CD4-positive, CD25-positive, alpha-beta regulatory T cell (primary cell): Measurements from ENCODE around the gene CRLF2. TPM values are rescaled to one million over a fixed set of nuclear protein-coding genes. Genes with fewer than 3 reads are reported as not detected.
"Not testable (repeated sequence)": the region's sequence is repeated elsewhere in the genome, so short reads cannot be mapped to it uniquely, and the experiment has no call there.

Experiments used
- ATAC-seq, 2 donors: fragments of 150-1000 bp; cut with Tn5 transposase; one replicate each; pipeline ENCODE4 v1.10.0; 2021; ENCODE audit warnings: low read depth in 2 of 2, moderate number of reproducible peaks in 2 of 2, moderate library complexity in 1 of 2
- DNase-seq, 3 donors: peaks; one replicate each; pipeline versions ENCODE4 v3.0.0 to v3.0.0-alpha.2; 2012 to 2022; ENCODE audit warnings: mixed read lengths in 1 of 3
- H3K27ac ChIP-seq: one replicate; pipeline ENCODE4 v1.7.0; 2013; ENCODE audit warnings: mild to moderate bottlenecking, low read length; ENCODE audit not compliant: insufficient read depth, poor library complexity, severe bottlenecking
- H3K27me3 ChIP-seq: one replicate; pipeline ENCODE4 v1.7.0; 2013; ENCODE audit warnings: low read length; ENCODE audit not compliant: control insufficient read depth, insufficient read depth
- H3K36me3 ChIP-seq: one replicate; pipeline ENCODE4 v1.7.0; 2013; ENCODE audit warnings: mild to moderate bottlenecking, low read length, moderate library complexity; ENCODE audit not compliant: control insufficient read depth, insufficient read depth
- H3K4me1 ChIP-seq: 2 replicates; pipeline ENCODE4 v1.7.0; 2013; ENCODE audit warnings: mild to moderate bottlenecking, low read length; ENCODE audit not compliant: insufficient read depth, control insufficient read depth, poor library complexity, severe bottlenecking
- H3K4me3 ChIP-seq: one replicate; pipeline ENCODE4 v1.7.0; 2013; ENCODE audit warnings: low read depth, mild to moderate bottlenecking, low read length, moderate library complexity
- H3K9me3 ChIP-seq, 2 experiments: 1 replicate in 1 of 2; 2 replicates in 1 of 2; pipeline ENCODE4 v1.7.0; 2013; ENCODE audit warnings: low read length in 2 of 2, mild to moderate bottlenecking in 1 of 2, moderate library complexity in 1 of 2; ENCODE audit not compliant: control insufficient read depth in 2 of 2
- H3K27ac Mint-ChIP-seq, 3 donors: one replicate each; pipeline ENCODE4 v1.8.0; 2020 to 2022; ENCODE audit warnings: mild to moderate bottlenecking in 3 of 3, mixed read lengths in 3 of 3, moderate library complexity in 2 of 3
- H3K27me3 Mint-ChIP-seq: one replicate; pipeline ENCODE4 v1.8.0; 2022; ENCODE audit warnings: mild to moderate bottlenecking, mixed read lengths
- H3K36me3 Mint-ChIP-seq: one replicate; pipeline ENCODE4 v1.8.0; 2020; ENCODE audit warnings: mixed read lengths
- H3K4me1 Mint-ChIP-seq, 4 donors: one replicate each; pipeline ENCODE4 v1.8.0; 2020 to 2022; ENCODE audit warnings: mixed read lengths in 4 of 4, mild to moderate bottlenecking in 1 of 4
- H3K4me3 Mint-ChIP-seq, 4 donors: one replicate each; pipeline ENCODE4 v1.8.0; 2020 to 2022; ENCODE audit warnings: mild to moderate bottlenecking in 4 of 4, mixed read lengths in 4 of 4, moderate library complexity in 3 of 4
- H3K9me3 Mint-ChIP-seq, 7 donors: one replicate each; pipeline ENCODE4 v1.8.0; 2020 to 2022; ENCODE audit warnings: mixed read lengths in 7 of 7, mild to moderate bottlenecking in 3 of 7, moderate library complexity in 2 of 7
- polyA plus RNA-seq, 4 donors: library from polyadenylated mRNA; unstranded; fragments of 300-500 nt; fragmentation: Illumina TruSeq; gene quantifications; one replicate each; pipeline ENCODE4 v1.2.3, GENCODE V29; 2021
- total RNA-seq: library from RNA; stranded (reverse); gene quantifications from one replicate; pipeline ENCODE4 v1.2.3, GENCODE V29; 2022

The CRLF2 gene
- total and polyA plus RNA-seq, 5 donors from 2014 or later: 1.2 to 1.4 TPM; not detected in 3

- H3K27me3 ChIP-seq: no peaks in the 10 kb centered on the region
- Mint-ChIP-seq H3K4me1 (peaks cover 0 to 9% (median 4%) of the 10 kb centered on the region in 4 donors), H3K9me3 (peaks cover 0 to 5% (median 0%) of the 10 kb centered on the region in 7 donors), H3K27ac (no peak overlapping the region), H3K4me3 (no peak overlapping the region), H3K27me3 (peaks cover 30% of the 10 kb centered on the region), H3K36me3 (no peaks in the 10 kb centered on the region)
- peaks cover 3% of the 10 kb centered on the region for H3K4me1 ChIP-seq
- ATAC-seq (no peak), DNase-seq (peak in 2 of 3 donors; percentile 33 to 38)
- no peaks in the 10 kb centered on the region for H3K36me3 ChIP-seq
- no peak overlapping the region for H3K27ac ChIP-seq
- H3K9me3 ChIP-seq: no peaks in the 10 kb centered on the region
- no peak overlapping the region for H3K4me3 ChIP-seq
Measured at GRCh38 chrX:1164322-1165288, 47.8 kb downstream of the CRLF2 start.

- no peak for ATAC-seq
- no peak for DNase-seq
Measured at GRCh38 chrX:1163231-1163630, 49.2 kb downstream of the CRLF2 start.

GRCh38 chrX:1162119-1162916, 50.1 kb downstream of the CRLF2 start:
- no peaks in the 10 kb centered on the region for H3K27me3 ChIP-seq
- Mint-ChIP-seq H3K27ac (peak overlapping the region in 1 of 3 donors; percentile 95), H3K36me3 (no peaks in the 10 kb centered on the region), H3K9me3 (peaks cover 0 to 5% (median 0%) of the 10 kb centered on the region in 7 donors), H3K4me3 (no peak overlapping the region), H3K27me3 (peaks cover 22% of the 10 kb centered on the region), H3K4me1 (peaks cover 0 to 7% (median 4%) of the 10 kb centered on the region in 4 donors)
- no peaks in the 10 kb centered on the region for H3K9me3 ChIP-seq
- ATAC-seq (no peak), DNase-seq (no peak)
- no peak overlapping the region for H3K4me3 ChIP-seq
- no peaks in the 10 kb centered on the region for H3K36me3 ChIP-seq
- no peak overlapping the region for H3K27ac ChIP-seq
- peaks cover 3% of the 10 kb centered on the region for H3K4me1 ChIP-seq

More at GRCh38 chrX:1163231-1163630, 49.2 kb downstream of the CRLF2 start:
- H3K36me3 ChIP-seq: no peaks in the 10 kb centered on the region
- Mint-ChIP-seq H3K4me1 (peaks cover 0 to 9% (median 5%) of the 10 kb centered on the region in 4 donors), H3K4me3 (no peak overlapping the region), H3K36me3 (no peaks in the 10 kb centered on the region), H3K9me3 (peaks cover 0 to 5% (median 0%) of the 10 kb centered on the region in 7 donors), H3K27me3 (peaks cover 30% of the 10 kb centered on the region), H3K27ac (peak overlapping the region in 1 of 3 donors; percentile 91)
- no peaks in the 10 kb centered on the region for H3K9me3 ChIP-seq
- no peaks in the 10 kb centered on the region for H3K27me3 ChIP-seq
- peaks cover 3% of the 10 kb centered on the region for H3K4me1 ChIP-seq
- H3K4me3 ChIP-seq: no peak overlapping the region
- H3K27ac ChIP-seq: no peak overlapping the region

- H3K9me3 ChIP-seq: no peaks in the 10 kb centered on the region
- ATAC-seq: no peak
- no peaks in the 10 kb centered on the region for H3K4me1 ChIP-seq
- no peak overlapping the region for H3K4me3 ChIP-seq
- no peak overlapping the region for H3K27ac ChIP-seq
- peaks cover 0 to 4% (median 0%) of the 10 kb centered on the region in 7 donors for H3K9me3 Mint-ChIP-seq
- H3K4me3 Mint-ChIP-seq: no peak overlapping the region
- H3K4me1 Mint-ChIP-seq: peaks cover 0 to 4% (median 1%) of the 10 kb centered on the region in 4 donors
- no peaks in the 10 kb centered on the region for H3K36me3 Mint-ChIP-seq
- DNase-seq: no peak
- H3K27me3 Mint-ChIP-seq: peaks cover 19% of the 10 kb centered on the region
- no peaks in the 10 kb centered on the region for H3K27me3 ChIP-seq
- H3K27ac Mint-ChIP-seq: peak overlapping the region in 1 of 3 donors; percentile 73
- no peaks in the 10 kb centered on the region for H3K36me3 ChIP-seq
Measured at GRCh38 chrX:1159548-1159947, 52.9 kb downstream of the CRLF2 start.

GRCh38 chrX:1156681-1157455, 55.6 kb downstream of the CRLF2 start:
- H3K36me3 Mint-ChIP-seq, H3K36me3 ChIP-seq, DNase-seq, H3K27me3 Mint-ChIP-seq, H3K27me3 ChIP-seq, H3K27ac Mint-ChIP-seq, H3K4me1 Mint-ChIP-seq, H3K4me3 ChIP-seq, ATAC-seq, H3K27ac ChIP-seq, H3K4me1 ChIP-seq, H3K9me3 ChIP-seq, H3K4me3 Mint-ChIP-seq, H3K9me3 Mint-ChIP-seq: not testable (repeated sequence)

GRCh38 chrX:1153940-1154339, 58.5 kb downstream of the CRLF2 start:
- H3K27ac ChIP-seq: no peak overlapping the region
- H3K27me3 Mint-ChIP-seq: peaks cover 9% of the 10 kb centered on the region
- DNase-seq (no peak), ATAC-seq (no peak)
- no peaks in the 10 kb centered on the region for H3K9me3 ChIP-seq
- H3K36me3 Mint-ChIP-seq: no peaks in the 10 kb centered on the region
- H3K4me3 ChIP-seq: no peak overlapping the region
- H3K4me3 Mint-ChIP-seq: no peak overlapping the region
- peaks cover 0 to 2% (median 0%) of the 10 kb centered on the region in 7 donors for H3K9me3 Mint-ChIP-seq
- H3K27me3 ChIP-seq: no peaks in the 10 kb centered on the region
- no peaks in the 10 kb centered on the region for H3K36me3 ChIP-seq
- peaks cover 0 to 4% (median 0%) of the 10 kb centered on the region in 4 donors for H3K4me1 Mint-ChIP-seq
- H3K4me1 ChIP-seq: no peaks in the 10 kb centered on the region
- H3K27ac Mint-ChIP-seq: no peak overlapping the region

- DNase-seq: no peak
Measured at GRCh38 chrX:1152090-1152489, 60.4 kb downstream of the CRLF2 start.

More at GRCh38 chrX:1152090-1152489, 60.4 kb downstream of the CRLF2 start:
- H3K4me1 ChIP-seq: no peaks in the 10 kb centered on the region
- H3K4me1 Mint-ChIP-seq: peaks cover 0 to 4% (median 0%) of the 10 kb centered on the region in 4 donors
- peaks cover 9% of the 10 kb centered on the region for H3K27me3 Mint-ChIP-seq
- H3K4me3 Mint-ChIP-seq: no peak overlapping the region
- no peak overlapping the region for H3K27ac Mint-ChIP-seq
- ATAC-seq: no peak
- H3K36me3 Mint-ChIP-seq: no peaks in the 10 kb centered on the region
- H3K36me3 ChIP-seq: no peaks in the 10 kb centered on the region
- H3K9me3 Mint-ChIP-seq: peaks cover 0 to 2% (median 0%) of the 10 kb centered on the region in 7 donors
- no peak overlapping the region for H3K4me3 ChIP-seq
- no peaks in the 10 kb centered on the region for H3K27me3 ChIP-seq
- no peaks in the 10 kb centered on the region for H3K9me3 ChIP-seq
- H3K27ac ChIP-seq: no peak overlapping the region
